ENCODE data around the gene DTD1.

The DTD1 gene

GRCh38 chr20:18739751-18740166 lies 151.9 kb downstream of the DTD1 start:
- H3K4me1 ChIP-seq (ENCODE audit: control insufficient read depth, insufficient read depth, low read length), result no peaks in the 10 kb centered on the region; the same call in 1 of the 2 replicates
- ChIA-PET POLR2A (no interaction called here), CTCF (no interaction called here)
- no peak overlapping the region for H3K4me3 ChIP-seq (ENCODE audit: low read depth, low read length)
- peaks cover 0 to under 1% of the 10 kb centered on the region in 2 experiments; a peak in 1 of 3 replicates for H3K36me3 ChIP-seq (ENCODE audit: control insufficient read depth in 2 of 2, insufficient read depth in 1 of 2, low read length in 2 of 2)
- no peaks in the 10 kb centered on the region for H3K9me3 ChIP-seq (ENCODE audit: control insufficient read depth, insufficient read depth, low read depth, low read length)
- no peak overlapping the region for H3K27ac ChIP-seq (ENCODE audit: extremely low read depth, low read depth, low read length)
- TF ChIP-seq HOXA7 (CRISPR knock-in tag; IDR thresholded peaks at IDR 0.05; ENCODE audit: borderline replicate concordance) (no peak), SP2 (tag by site-specific recombination; IDR thresholded peaks at IDR 0.05) (0 out of 2 replicates have a peak, but pooled peaks have one; percentile 22), KLF10 (tag by site-specific recombination; IDR thresholded peaks at IDR 0.05) (peak; percentile 54), ZNF121 (tag by site-specific recombination; IDR thresholded peaks at IDR 0.05) (no peak), ZNF529 (tag by site-specific recombination; IDR thresholded peaks at IDR 0.05; ENCODE audit: insufficient replicate concordance) (no peak), ZNF350 (tag by site-specific recombination; IDR thresholded peaks at IDR 0.05) (no peak), ZBTB17 (tag by site-specific recombination; IDR thresholded peaks at IDR 0.05) (peak; percentile 62), PRDM6 (tag by site-specific recombination; IDR thresholded peaks at IDR 0.05) (peak; percentile 47), ATF2 (tag by site-specific recombination; IDR thresholded peaks at IDR 0.05; ENCODE audit: low read depth) (peak; percentile 72), ZNF629 (tag by site-specific recombination; IDR thresholded peaks at IDR 0.05) (peak; percentile 65; the same call in 1 of the 2 replicates), WT1 (tag by site-specific recombination; IDR thresholded peaks at IDR 0.05) (peak; percentile 81), AEBP2 (tag by site-specific recombination; IDR thresholded peaks at IDR 0.05; ENCODE audit: borderline replicate concordance) (no peak), ZNF341 (tag by site-specific recombination; IDR thresholded peaks at IDR 0.05; ENCODE audit: low read depth) (peak; percentile 52), ZFHX2 (tag by site-specific recombination; conservative IDR thresholded peaks at IDR 0.05) (0 out of 2 replicates have a peak, but pooled peaks have one; percentile 13), ZNF274 (IDR thresholded peaks at IDR 0.05; ENCODE audit: low read length) (no peak), ZNF274 (tag by site-specific recombination; IDR thresholded peaks at IDR 0.05; ENCODE audit: borderline replicate concordance) (no peak), ZIC2 (tag by site-specific recombination; IDR thresholded peaks at IDR 0.05) (peak; percentile 23; the same call in 1 of the 2 replicates), SP7 (tag by site-specific recombination; IDR thresholded peaks at IDR 0.05) (peak; percentile 65), CTCF (tag by site-specific recombination; IDR thresholded peaks at IDR 0.05) (no peak), ZNF114 (tag by site-specific recombination; IDR thresholded peaks at IDR 0.05) (no peak), ZBTB44 (tag by site-specific recombination; IDR thresholded peaks at IDR 0.05) (0 out of 2 replicates have a peak, but pooled peaks have one; percentile 28), ZNF621 (tag by site-specific recombination; IDR thresholded peaks at IDR 0.05) (no peak), EGR2 (tag by site-specific recombination; IDR thresholded peaks at IDR 0.05; ENCODE audit: low read depth) (no peak; the same call in 1 of the 2 replicates), ZNF488 (tag by site-specific recombination; IDR thresholded peaks at IDR 0.05) (no peak), ZNF843 (tag by site-specific recombination; IDR thresholded peaks at IDR 0.05) (no peak), ZFP41 (tag by site-specific recombination; IDR thresholded peaks at IDR 0.05; ENCODE audit: borderline replicate concordance) (no peak)

All from HEK293 (cell line).